Activated CD4-positive, alpha-beta T cell treated with anti-CD3 and anti-CD28 coated beads, Interleukin-2, amount 50 U/mL, for 4 hours (primary cell): ENCODE data around the gene EYA2.

Experiments used
- DNase-seq, 2 experiments: peaks; one replicate each; pipeline ENCODE4 v3.0.0-alpha.2; 2020

EYA2 gene

GRCh38 chr20:47215653-47216397 is 321.2 kb downstream of the EYA2 start:
- DNase-seq = no peak

- no peak for DNase-seq
Measured at GRCh38 chr20:47216819-47217410, 322.3 kb downstream of the EYA2 start.

DNA sequence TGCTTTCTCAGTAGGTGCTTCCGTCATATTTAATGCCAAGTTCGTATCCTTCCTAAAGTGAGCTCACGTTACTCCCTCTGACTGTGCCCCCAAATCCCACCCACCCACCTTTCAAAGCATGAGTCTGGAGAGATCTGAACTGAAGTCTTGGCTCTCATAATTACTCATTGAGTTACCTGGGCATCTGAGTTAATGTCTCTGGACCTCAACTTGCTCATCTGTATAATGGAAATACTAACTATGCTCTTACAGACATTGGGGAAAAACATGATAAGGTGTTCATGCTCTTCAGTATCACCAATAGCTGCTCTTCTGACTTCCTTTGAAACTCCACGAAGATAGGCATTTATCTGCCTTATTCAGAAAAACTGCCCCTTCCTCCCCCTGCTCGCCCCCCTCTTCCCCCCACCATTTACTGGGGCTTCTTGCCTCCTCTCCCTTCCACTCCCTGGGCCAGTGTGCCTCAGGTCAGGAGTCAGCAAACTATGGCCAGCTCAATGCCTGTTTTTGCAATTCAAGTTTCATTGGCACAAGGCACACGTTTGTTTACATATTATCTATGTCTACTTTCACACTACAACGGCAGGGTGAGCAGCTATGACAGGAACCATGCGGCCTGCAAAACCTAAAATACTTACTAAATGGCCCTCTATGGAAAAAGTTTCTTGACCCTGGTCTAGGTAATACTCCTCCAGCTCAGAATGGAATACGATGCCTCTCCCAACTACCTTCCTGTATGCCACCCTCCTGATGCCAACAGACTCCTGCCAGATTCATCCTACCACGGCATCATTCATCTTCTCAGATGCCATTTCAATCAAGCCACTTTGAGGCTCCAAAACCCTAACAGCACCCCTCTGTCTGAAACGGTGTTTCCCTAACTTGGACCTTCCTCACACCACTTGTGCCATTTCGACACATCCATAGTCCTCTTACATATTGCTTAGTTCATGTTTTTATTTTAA is 323.1 kb downstream of the EYA2 start:
- DNase-seq = no peak

GRCh38 chr20:47220161-47220582 is 325.5 kb downstream of the EYA2 start:
- peak; percentile 44 to 46 for DNase-seq

GRCh38 chr20:47221036-47221625 is 326.5 kb downstream of the EYA2 start:
- DNase-seq = no peak

GRCh38 chr20:47222468-47223119 is 328.0 kb downstream of the EYA2 start:
- DNase-seq = no peak

GRCh38 chr20:47223896-47224295 is 329.3 kb downstream of the EYA2 start:
- no peak for DNase-seq

DNA sequence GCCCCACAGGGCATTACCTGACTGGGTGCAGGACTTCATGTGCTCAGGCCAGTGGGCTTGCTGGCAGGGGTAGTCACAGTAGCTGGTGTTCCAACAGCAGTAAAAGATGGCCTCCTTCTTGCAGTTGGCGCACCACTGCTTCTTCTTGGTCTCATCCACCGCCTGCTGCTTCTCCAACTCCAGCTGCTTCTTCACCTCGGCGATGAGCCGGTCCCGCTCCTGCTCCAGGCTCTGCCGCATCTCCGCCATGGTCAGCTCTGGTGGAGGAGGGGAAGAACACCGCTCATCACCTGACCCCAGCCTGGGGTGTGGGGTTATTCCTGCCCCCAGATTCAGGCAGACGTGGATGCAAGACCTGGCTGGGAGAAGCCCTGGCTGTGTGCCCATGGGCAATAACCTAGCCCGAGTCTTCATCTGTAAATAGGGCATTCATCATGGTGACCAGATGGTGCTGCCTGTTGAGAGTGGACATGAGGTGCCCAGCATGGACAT is 329.7 kb downstream of the EYA2 start:
- DNase-seq = no peak

DNA sequence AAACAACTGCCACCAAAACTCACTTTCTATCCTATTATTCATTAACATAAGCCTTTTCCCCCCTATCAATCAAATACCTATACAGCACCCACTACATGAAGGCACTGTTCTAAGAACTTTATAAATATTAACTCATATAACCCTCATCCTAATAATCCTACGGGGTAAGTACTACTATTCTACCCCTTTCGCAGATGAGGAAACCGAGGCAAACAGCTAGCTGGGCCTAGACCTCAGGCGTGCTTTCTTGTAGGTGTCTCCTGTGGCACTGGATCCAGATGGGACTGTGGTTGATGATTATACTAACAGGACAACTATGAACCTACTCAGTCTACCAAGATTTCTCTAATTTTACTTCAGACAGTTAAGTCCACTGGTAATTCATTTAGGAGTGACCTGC is 330.2 kb downstream of the EYA2 start:
- no peak for DNase-seq

GRCh38 chr20:47225458-47225857 is 330.8 kb downstream of the EYA2 start:
- DNase-seq = no peak

GRCh38 chr20:47227119-47227518 is 332.5 kb downstream of the EYA2 start:
- DNase-seq = no peak

GRCh38 chr20:47227576-47227975 is 332.9 kb downstream of the EYA2 start:
- DNase-seq = no peak

DNA sequence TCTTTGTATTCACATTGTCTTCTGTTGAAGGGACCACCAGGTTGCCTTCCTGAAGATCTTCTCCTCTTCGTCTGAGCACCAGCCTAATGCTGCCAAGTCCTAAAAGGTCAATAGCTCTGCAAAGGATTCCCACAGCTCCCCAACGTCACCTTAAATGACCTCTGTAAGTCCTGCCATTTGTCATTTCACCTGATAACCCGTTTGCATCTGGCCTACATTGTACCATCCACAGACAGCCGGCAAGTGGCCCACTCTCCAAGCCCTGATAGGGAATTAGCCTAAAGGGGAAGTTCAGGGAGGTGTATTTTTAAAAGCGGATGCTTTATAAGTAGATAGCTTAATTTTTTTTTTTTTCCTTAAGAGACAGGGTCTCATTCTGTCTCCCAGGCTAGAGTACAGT is 334.0 kb downstream of the EYA2 start:
- no peak for DNase-seq

DNA sequence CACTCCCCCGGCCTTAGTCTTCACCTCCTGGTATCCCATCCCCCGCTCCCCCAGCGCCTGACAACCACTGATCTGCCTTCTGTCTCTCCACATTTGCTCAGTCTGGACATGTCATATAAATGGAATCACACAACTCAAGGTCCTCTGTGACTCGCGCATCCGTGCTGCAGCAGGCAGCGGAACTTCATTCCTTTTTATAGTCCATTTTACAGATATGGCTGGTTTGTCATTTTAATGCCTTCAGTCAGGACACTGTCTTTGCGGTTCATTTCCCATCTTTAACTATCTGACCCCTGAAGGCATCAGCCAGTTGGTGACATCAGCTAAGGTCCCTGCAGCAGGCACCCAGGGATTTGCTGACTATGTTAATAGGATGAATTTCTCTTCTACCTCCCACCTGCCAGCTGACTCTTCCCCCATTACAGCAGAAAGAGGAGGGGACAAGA is 336.2 kb downstream of the EYA2 start:
- DNase-seq = no peak

- no peak for DNase-seq
Measured at GRCh38 chr20:47231382-47232039, 336.9 kb downstream of the EYA2 start.

DNA sequence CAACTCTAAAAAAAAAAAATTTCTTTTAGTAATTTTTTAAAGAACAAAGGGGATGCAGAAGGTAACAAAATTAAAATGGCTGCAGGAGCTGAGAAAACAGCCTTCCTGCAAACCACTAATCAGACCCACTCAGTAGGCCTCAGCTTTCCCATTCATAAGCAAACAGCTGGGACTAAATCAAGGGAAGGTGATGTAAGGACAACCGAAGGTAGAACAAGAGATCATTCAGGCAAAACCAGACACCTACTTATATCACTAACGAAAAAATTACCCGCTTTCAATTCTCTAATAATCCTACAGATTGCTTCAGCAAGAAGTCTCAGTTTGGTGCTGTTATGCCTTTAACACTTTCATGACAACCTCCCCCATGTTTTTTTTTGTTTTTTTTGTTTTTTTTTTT is 337.9 kb downstream of the EYA2 start:
- DNase-seq = no peak

- DNase-seq = no peak
Measured at GRCh38 chr20:47233333-47234188, 338.9 kb downstream of the EYA2 start.

GRCh38 chr20:47235111-47235510 is 340.5 kb downstream of the EYA2 start:
- DNase-seq = no peak

DNA sequence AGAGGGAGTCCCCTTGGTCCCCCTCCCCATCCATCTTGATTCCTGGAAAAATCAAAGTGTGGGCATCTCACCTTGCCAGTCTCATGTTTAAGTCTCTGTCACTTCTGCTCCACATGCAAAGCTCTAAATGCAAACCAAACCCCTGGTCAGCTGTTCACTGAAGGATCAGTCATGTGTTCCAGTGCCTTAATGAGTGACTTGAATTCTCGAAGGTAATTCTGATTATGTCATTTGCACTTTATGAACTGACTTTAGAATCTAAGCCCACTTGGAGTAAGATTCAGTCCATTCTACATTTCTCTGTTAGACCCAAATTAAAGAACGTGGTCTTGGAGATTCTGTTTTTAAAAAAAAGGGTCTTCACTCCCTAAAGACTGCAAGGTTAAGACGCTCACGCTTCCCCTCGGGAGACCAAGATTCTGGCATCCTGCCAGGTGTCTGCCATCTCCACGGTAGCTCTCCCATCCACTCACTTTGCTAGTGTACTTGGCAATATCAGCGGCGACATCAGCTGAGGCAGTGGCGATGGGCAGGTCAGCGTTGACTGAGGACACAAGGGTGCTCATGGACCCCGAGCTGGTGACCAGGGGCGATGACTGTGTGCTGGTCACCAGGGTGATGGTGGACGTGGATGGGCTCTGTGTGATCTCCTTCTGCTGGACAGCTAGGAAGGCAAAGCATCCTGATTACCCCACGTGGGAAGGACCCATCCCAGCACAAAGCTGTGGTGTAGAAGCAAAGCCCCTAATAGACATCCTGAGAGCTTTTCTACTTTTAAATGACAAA is 341.4 kb downstream of the EYA2 start:
- no peak for DNase-seq

- DNase-seq = no peak
Measured at GRCh38 chr20:47236639-47236900, 341.9 kb downstream of the EYA2 start.
